NCI-H1930 (cell line): Measurements from ENCODE around the gene SCGB1A1.
"Not testable (repeated sequence)": the region's sequence is repeated elsewhere in the genome, so short reads cannot be mapped to it uniquely, and the experiment has no call there.

ENCODE experiments used
- DNase-seq, 2 experiments: peaks; one replicate each; lab custom pipeline; 2025; lab: John Stamatoyannopoulos, UW

SCGB1A1 gene

DNA sequence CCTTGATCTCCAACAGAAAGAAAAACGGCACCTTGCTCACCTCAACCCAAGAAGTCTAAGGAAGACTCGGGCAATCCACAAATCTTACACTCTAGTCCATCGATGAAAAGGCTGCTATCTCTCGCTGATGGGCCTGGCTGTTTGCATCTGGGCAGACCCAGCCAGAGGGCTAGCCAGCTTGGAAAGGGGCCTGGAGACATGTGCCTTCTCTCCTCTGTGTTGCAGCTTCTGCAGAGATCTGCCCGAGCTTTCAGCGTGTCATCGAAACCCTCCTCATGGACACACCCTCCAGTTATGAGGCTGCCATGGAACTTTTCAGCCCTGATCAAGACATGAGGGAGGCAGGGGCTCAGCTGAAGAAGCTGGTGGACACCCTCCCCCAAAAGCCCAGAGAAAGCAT, 3.2 kb downstream of the SCGB1A1 start:
- DNase-seq: no peak

DNA sequence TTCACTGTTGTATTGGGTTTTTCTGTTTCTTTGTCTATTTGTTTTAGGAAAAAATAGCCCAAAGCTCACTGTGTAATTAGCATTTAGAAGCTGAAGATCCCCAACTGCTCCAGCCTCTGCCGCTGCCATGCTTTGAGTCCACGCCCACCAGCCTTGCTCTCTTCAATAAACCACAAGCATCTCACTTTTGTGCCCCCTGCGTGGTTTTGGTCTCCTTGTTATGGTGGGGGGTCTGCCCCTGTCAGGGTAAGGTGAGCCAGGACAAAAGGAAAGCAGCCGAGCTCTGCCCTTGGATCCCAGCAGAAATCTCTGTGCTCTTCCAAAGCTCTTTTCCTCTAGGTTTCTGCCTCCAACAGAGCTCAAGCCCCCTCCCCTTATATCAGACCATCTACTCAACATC, 4.2 kb downstream of the SCGB1A1 start:
- no peak for DNase-seq

DNA sequence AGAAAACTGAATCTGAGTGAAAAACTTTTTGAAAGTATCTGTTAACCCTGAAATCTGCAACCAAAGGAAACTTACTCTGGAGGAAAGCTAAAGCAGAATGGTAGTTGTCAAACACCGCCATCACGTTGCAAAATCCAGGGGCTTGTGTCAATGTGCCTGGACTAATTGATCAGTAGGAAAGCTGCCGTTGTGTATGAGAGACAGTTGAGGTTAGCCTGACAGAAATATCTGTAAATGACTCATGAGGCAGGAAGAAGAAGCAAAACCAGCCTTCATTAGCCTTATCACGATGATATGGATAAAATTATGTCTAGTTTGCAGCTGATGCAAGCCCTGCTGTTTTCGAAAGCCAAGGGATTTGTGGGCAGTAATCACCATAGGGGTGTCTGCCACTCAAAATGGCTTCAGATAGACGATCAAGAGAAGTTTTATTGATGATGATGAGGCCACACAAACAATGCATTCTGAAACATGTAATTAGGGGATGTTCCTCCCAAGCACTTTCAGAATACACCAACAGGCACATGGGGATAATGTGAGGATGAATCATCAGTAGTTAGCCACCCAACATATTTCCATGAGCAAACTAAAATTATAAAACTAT, 8.9 kb downstream of the SCGB1A1 start:
- no peak for DNase-seq

DNA sequence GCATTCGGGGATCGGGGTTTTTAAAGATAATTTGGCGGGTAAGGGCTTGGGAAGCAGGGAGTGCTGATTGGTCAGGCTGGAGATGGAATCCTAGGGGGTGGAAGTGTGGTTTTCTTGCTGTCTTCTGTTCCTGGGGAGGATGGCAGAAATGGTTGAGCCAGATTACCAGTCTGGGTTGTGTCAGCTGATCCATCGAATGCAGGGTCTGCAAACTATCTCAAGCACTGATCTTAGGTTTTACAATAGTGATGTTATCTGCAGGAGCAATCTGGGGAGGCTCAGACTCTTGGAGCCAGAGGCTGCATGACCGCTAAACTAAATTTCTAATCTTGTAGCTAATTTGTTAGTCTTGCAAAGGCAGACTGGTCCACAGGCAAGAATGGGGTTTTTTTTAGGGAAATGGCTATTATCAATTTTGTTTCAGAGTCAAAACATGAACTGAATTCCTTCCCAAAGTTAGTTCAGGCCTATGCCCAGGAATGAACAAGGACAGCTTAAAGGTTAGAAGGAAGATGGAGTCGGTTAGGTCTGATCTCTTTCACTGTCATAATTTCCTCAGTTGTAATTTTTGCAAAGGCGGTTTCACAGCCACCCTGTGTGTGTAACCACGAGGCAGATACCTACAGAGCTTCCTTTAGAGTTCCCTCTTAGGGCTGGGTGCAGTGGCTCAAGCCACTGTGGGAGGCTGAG, 10.2 kb downstream of the SCGB1A1 start:
- no peak for DNase-seq

DNA sequence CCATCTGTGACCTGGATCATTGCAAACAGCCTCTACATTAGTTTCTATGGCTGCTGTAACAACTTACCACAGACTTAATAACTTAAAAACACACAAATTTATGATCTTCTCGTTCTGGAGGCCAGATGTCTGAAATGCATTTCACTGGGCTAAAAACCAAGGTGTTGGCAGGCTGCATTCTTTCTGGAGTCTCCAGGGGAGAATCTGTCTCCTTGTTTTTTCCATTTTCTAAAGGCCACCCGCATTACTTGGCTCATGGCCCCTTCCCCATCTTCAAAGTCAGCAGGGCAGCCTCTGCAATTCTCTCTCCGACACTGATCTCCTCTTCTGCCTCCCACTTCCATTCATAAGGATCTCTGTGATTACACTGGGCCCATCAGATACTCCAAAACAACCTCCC, 11.6 kb downstream of the SCGB1A1 start:
- DNase-seq: no peak

DNA sequence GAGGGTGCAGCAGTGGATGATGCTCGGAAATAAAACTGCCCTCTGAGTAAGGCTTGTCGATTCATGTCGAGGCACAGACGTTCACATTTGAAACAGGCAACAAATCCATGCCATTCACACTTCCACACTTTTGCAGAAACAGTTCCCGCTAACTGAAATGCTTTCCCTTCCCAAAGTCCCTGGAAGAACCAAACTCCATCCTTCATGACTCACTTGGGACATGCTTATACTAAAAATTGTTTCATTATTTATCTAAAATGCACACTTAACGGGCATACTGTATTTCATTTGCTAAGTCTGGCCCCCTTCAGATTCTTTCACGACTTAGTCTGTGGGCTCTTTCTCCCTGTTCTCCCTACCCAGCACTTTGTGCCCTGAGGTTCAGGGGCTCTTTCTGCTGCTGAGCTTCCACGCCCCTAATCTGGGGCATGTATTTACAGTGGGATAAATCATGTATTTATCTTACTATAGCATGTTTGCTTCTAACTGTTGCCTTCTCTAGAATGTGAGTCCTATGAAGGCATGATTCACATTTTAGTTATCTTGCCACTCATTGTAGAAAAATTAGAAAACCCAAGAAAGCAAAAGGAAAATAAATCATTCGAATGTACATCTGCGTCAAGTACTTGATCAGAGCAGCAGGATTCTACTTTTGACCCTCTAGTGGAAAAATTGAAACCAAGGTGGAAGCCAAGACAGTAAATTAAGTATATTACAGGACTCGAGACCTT, 12.5 kb downstream of the SCGB1A1 start:
- DNase-seq: no peak

DNA sequence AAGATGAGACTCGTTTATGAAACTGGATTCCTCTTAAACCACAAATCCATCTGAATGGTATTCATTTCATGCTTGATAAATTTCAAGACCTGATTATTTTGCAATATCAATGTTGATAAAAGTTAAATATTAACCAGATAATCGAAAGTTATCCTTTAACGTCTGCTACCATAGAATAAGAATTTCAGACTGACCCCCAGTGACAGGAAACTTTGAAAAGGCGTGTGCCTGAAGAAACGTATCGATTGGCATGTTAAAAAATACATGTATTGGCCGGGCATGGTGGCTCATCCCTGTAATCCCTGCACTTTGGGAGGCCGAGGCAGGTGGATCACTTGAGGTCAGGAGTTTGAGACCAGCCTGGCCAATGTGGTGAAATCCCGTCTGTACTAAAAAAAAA, 13.9 kb downstream of the SCGB1A1 start:
- DNase-seq: no peak

DNA sequence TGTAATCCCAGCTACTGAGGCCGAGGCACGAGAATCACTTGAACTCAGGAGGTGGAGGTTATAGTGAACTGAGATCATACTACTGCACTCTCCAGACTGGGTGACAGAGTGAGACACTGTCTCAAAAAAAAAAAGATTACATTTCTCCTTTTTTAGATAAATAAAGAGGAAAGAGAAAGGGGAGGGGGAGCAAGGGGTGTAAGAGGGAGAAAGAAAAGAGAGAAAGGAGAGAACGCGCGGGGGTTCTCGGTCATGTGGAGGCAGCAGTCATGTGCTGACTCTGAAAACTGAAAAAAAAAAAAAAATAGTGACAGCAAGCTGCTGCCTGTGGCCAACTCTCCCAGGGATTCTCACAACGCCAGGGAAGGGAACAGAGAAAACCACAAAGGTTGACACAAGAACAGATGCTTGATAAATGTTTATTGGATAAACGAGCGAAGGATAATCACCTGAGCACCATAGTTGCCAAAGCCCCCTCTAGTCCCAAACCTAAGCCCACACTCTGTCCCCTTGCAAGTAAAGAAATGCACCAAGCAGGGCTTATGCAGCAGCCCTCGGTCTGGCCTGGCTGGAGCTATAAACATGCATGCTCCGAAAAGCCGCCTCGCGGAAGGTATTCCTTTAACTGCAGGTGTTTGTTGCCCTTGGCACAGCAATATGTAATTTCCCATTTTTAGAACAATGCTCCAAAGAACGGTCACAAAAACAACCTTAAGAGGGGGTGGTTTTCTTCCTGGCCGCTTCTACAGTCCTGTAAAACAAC, 14.5 kb downstream of the SCGB1A1 start:
- no peak for DNase-seq

DNA sequence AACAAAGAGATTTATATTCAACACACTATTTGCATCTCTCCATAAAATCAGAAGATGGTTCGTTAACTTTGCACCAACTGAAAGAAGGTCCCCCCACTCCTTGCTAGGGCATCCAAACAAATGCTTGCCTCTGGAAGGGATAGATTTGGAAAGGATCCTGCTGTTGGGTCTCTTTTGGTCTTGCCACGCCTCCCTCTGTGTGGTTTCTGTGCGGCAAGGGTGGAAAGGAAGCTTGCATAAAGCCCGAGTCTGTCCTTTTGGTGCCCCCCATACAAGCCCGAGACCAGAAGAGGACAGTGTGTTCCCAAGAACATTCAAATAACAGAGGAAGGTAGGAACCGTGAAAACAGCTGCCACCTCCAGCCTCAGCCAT, 15.1 kb downstream of the SCGB1A1 start:
- DNase-seq: no peak

DNA sequence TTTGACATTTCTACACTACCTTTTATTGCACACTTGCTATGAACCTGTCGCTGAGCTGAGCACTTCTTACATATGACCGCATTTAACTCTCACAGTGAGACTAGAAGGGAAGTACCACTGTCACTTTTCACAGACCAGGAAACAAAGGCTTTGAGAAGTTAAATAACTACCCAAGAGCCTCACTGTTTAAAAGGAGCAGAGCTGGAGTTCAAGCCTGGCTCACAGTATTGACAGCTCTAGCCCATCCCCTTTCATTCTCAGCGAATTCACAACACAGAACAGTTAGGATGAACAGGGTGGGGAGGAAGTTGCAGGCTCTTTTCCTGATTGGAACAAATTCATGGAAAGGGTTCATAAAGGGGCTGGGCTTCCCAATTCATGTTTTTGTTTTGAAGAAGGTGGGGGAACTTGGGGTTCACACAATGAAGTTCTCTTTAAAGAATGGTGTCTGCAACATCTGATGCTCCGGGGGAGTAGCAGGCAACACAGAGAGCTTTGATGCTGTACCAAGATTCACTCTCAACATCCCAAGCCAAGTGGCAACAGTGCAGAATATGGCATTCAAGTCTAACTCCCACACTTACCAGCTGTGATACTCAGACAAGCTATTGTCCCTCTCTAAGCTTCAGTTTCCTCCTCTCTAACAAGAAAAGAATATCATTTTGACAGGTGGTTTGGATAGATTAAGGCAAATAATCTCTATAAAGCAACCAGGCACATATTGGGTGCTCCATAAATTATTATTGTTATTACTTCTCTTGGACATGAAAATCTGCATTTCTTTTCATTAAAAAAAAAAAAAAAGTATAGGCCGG, 17.2 kb downstream of the SCGB1A1 start:
- no peak for DNase-seq

DNA sequence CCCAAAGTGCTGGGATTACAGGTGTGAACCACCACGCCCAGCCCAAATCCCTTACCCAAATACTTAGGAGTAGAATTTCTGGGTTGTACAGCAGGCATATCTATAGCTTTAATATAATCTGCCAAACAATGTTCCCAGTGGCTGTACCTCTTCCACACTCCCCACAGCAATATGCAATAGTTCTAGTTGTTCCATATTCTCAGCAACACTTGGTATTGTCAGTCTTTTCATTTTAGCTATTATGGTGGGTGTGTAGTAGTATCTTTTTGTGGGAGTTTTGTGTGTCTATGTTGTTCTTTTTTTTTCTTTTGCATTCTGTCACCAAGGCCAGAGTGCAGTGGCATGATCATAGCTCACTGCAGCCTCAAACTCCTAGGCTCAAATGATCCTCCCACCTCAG, 18.8 kb downstream of the SCGB1A1 start:
- no peak for DNase-seq

DNA sequence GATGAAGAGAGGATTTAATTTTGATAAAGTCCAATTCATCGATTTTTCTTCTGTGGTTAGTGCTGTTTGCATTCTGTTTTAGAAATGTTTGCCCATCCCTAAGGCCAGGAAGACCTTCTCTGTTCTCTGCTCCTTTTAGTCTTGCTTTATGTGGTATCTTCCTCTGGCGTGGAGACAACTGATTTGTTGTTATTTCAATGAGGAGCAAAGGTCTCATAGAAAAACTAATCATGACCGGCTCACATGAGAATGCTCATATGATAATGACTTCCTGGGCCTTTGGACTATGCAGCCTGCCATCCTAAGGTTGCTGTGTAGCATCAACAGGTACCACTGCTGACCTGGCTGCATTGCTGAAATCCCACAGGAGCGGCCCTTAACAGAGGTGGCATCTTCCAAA, 19.8 kb downstream of the SCGB1A1 start:
- DNase-seq: no peak

DNA sequence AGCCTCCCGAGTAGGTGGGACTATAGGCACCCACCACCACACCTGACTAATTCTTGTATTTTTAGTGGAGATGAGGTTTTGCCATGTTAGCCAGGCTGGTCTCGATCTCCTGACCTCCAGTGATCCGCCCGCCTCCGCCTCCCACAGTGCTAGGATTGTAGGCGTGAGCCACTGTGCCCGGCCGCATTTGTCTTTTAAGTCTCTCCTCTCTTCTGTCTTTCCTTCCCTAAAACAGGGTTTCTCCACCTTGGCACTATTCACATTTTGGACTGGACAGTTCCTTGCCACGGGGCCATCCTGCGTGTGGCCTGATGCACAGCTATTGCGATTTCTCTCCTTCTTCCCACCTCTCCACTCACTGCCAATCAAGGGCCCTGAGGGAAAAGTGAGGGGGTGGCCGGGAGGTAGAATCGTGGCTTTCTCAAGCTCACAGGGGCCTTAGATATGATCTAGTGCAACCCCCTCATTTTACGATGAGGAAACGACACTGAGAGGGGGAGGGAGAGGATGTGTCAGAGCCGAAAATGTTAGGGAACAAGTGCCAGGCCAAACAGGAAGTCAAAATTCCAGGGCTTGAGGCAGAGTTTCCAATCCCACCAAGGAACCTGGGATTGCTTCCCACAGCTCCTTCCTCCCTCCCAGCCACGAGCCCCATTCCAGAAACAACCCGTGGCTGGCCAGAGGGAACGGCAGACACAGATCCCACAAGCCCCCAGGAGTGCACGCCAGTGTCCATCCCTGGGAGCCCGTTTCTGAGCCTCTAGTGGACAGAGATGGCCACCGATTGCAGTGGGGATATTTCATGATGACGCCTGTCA, 21.2 kb downstream of the SCGB1A1 start:
- DNase-seq: no peak

DNA sequence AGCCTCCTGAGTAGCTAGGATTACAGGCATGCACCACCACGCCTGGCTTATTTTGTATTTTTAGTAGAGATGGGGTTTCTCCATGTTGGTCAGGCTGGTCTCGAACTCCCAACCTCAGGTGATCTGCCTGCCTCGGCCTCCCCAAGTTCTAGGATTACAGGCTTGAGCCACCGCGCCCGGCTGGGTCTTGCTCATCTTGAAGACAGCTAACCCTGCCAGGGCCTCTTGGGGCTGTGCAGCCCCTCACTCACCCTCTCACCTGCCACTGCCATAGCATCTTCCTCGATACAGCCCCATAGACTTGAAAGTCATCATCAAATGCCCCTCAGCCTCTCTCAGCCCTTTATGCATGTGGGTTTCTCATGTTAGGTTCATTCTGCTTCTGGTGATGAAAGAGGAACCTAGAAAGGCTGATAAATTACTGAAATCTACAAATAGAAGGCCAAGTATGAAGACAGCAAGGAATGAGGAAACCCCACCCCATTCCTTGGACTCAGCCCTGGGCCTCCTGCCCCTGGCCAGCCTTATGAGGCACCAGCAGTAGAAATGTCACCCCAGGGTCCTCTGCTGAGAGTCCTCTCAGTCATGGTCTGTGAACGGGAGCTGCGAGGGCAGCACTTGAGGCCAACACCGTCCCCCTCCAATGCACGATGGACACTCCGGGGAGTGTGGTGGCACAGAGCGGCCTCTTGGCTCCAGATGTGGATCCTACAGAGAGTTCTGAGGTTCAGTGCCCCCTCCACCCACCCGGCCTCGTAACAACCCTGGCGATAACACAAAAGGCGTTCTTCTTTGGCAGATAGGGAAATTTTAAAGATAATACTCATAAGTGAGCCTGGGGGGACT, 24.8 kb downstream of the SCGB1A1 start:
- no peak for DNase-seq

DNA sequence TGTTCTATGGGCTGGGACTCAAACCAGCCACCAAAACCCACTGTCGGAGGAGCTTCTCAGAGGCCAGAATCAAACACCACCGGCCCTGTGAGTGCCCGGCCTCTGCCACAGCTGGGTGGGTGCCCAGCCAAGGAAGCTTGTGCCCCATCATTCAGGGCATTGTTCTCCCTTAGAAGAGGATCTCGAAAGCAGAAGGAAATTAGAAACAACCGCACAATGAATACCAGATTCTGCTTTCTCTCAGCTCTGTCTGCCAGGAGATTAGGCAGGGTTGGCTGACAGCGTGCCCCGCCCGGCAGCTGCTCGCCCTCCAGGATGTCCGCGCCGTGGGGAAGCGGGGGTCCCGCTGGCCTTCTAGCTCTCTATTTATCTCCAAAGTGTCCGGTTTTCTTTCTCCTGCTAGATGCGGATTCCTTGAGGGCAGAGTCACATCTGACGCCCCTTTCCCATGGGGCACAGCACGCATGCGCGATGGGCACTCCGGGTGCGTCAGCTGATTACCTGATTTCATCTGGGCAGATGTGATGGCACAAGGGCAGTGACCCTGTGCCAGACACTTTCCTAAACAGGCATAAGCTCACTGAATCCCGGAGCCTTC, 25.5 kb downstream of the SCGB1A1 start:
- DNase-seq: peak; percentile 22 to 72

DNA sequence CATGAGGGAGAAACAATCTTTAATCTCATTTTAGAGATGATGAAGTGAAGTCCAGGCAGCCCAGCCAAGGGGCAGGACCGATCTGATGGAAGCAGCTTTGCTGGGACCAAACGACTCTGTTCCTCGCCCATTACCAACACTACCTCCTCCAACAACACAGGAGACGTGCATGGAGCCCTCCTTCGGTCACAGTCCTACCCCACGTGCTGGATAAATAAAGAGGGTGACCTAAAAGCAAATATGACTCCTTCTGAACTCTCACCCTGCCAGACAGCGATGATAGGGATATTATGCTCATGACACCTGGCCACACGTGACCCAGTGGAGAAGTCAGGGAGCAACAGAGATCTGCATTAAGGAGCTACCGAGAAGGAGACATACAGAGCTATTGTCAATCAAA, 26.0 kb downstream of the SCGB1A1 start:
- no peak for DNase-seq

DNA sequence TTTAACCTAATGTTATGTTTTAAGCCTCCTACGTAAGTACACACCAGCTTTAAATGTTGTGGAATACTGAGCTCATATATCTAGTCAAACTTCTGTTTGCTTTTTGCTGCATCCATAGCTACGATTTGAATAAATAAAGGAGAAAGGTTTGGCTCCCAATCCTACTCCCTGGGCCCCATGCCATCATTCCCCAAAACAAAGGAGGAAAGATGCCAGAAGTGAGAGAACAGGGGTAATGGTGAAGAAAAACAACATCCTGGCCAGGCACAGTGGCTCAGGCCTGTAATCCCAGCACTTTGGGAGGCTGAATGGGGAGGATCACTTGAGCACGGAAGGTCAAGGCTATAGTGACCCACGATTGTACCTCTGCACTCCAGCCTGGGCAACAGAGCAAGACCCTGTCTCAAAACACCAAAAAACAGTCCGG, 26.5 kb downstream of the SCGB1A1 start:
- DNase-seq: no peak

DNA sequence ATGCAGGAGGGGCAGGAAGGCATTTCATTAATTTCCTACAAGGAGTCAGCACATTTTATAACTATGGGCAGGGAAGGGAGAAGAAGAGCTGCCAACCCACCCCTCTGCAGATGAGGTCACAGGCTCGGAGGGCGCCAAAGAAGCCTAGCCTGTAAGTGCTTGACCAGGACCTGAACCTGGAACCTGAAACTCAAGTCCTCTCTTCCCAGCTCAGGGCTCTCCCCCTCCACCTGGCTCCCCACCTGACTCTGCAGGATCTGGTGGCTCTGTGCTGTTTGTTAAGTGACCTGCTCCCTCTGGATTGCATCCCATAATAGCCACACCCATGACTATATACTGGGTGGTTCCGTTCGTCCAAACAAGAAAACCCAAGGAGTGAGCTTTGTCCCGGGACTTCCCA, 27.3 kb downstream of the SCGB1A1 start:
- no peak for DNase-seq

DNA sequence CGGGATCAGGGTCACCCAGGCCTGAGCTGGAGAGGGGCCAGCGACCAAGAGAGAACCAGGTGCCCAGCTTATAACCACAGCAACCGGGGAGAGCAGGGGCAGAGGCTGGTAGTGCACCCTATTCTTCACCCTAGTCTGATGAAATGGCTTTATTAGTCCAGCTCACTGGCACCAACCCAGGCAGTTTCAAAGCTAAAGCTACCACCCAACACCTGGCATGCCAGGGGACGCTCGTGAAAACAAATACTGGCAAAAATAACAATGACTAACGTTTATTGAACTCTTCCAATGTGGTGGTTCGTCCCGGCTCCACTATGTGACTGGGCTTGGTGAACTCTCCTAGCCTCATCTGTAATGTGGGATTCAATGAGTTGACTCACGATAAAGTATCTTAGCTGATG, 30.6 kb downstream of the SCGB1A1 start:
- no peak for DNase-seq

DNA sequence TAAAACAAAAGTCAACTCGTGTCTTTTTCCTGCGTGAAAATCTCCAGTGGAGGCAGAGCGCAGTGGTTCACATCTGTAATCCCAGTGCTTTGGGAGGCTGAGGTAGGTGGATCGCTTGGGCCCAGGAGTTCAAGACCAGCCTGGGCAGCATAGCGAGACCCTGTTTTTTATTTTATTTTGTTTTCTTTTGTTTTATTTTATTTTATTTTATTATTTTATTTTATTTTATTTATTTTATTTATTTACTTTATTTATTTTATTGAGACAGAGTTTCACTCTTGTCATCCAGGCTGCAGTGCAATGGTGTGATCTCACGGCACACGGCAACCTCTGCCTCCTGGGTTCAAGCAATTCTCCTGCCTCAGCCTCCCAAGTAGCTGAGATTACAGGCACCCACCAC, 31.1 kb downstream of the SCGB1A1 start:
- DNase-seq: not testable (repeated sequence)
